GM12878 (cell line): ENCODE results near the gene ZPR1. TPM values are rescaled to one million over a fixed set of nuclear protein-coding genes. Genes with fewer than 3 reads are reported as not detected.

Experiments used
- ASH2L ChIP-seq: fragments of 300-600, 200-600 bp; sonication (generic); IDR thresholded peaks from 2 replicates; pipeline ENCODE4 v1.6.1; 2017; ENCODE audit warnings: low read depth, mild to moderate bottlenecking, borderline replicate concordance
- FOXM1 ChIP-seq: IDR thresholded peaks from 2 replicates; pipeline ENCODE4 v1.6.1; 2012; ENCODE audit warnings: low read depth, mild to moderate bottlenecking, inconsistent platforms, low read length, moderate library complexity
- KAT2A ChIP-seq: conservative IDR thresholded peaks from 2 replicates; pipeline ENCODE4 v1.6.1; 2011; ENCODE audit warnings: low read depth, low read length; ENCODE audit not compliant: control insufficient read depth
- LARP7 ChIP-seq: fragments of 450-650 bp; IDR thresholded peaks from 2 replicates; pipeline ENCODE4 v1.6.1; 2017; ENCODE audit warnings: mild to moderate bottlenecking
- MTA2 ChIP-seq: fragments of 450-650 bp; IDR thresholded peaks from 2 replicates; pipeline ENCODE4 v1.6.1; 2016; ENCODE audit warnings: low read depth, mild to moderate bottlenecking, moderate library complexity
- MXI1 ChIP-seq: fragments of 150-350 bp; IDR thresholded peaks from 2 replicates; pipeline ENCODE4 v1.6.1; 2011; ENCODE audit warnings: low read depth, mild to moderate bottlenecking, inconsistent platforms, low read length, improper control_type of control experiment
- POLR2AphosphoS5 ChIP-seq: IDR thresholded peaks from 2 replicates; pipeline ENCODE4 v1.6.1; 2011; ENCODE audit warnings: mild to moderate bottlenecking, low read length, inconsistent platforms
- RAD21 ChIP-seq: IDR thresholded peaks from 2 replicates; pipeline ENCODE4 v1.6.1; 2011; ENCODE audit warnings: mild to moderate bottlenecking, low read depth, low read length, moderate library complexity; ENCODE audit not compliant: insufficient read depth
- SMC3 ChIP-seq: IDR thresholded peaks from 2 replicates; pipeline ENCODE4 v1.6.1; 2011; ENCODE audit warnings: low read length, improper control_type of control experiment, borderline replicate concordance
- SREBF2 ChIP-seq: IDR thresholded peaks from 2 replicates; pipeline ENCODE4 v1.6.1; 2012; ENCODE audit warnings: mild to moderate bottlenecking, low read length
- TAF1 ChIP-seq: IDR thresholded peaks from 2 replicates; pipeline ENCODE4 v1.6.1; 2011; ENCODE audit warnings: mild to moderate bottlenecking, low read depth, low read length, borderline replicate concordance
- TCF3 ChIP-seq: IDR thresholded peaks from 2 replicates; pipeline ENCODE4 v1.6.1; 2012; ENCODE audit warnings: low read depth, mild to moderate bottlenecking, low read length, borderline replicate concordance; ENCODE audit not compliant: insufficient read depth
- polyA plus RNA-seq, 11 experiments: library from polyadenylated mRNA; depleted of rRNA in 4 of 11; unstranded in 6 of 11; stranded (reverse) in 5 of 11; fragments of >200 nt; fragmentation: Nextera tagmentation in 4 of 11; fragmentation: Illumina TruSeq in 1 of 11; extraction: Ambion mirVana in 4 of 11; extraction: Trizol in 1 of 11; gene quantifications; 1 replicate in 1 of 11; 2 replicates in 10 of 11; pipeline versions ENCODE4 v1.2.1 to v1.2.3, GENCODE V29; 2011 to 2016; ENCODE audit warnings: inconsistent platforms in 2 of 11, missing spikeins in 2 of 11, low read depth in 1 of 11
- total RNA-seq, 4 experiments: library from RNA; depleted of rRNA in 3 of 4; stranded (reverse); fragments of >200 nt in 3 of 4; fragmentation: Illumina TruSeq in 1 of 4; extraction: Trizol in 1 of 4; gene quantifications; 2 replicates each; pipeline versions ENCODE4 v1.2.1 to v1.2.3, GENCODE V29; 2013 to 2021
- TF ChIP-seq, protein P1 (sequence below): fragments of 450-650 bp; IDR thresholded peaks from 2 replicates; pipeline ENCODE4 v1.6.1; 2016; ENCODE audit warnings: mild to moderate bottlenecking
- TF ChIP-seq, protein P2 (sequence below): fragments of 450-650 bp; IDR thresholded peaks from 2 replicates; pipeline ENCODE4 v1.6.1; 2017; ENCODE audit warnings: mild to moderate bottlenecking, low read depth, inconsistent platforms; ENCODE audit not compliant: poor library complexity, severe bottlenecking
- TF ChIP-seq, protein P3 (sequence below): IDR thresholded peaks from 2 replicates; pipeline ENCODE4 v1.6.1; 2011; ENCODE audit warnings: low read depth, low read length, improper control_type of control experiment, borderline replicate concordance
- TF ChIP-seq, protein P4 (sequence below): fragments of 450-650 bp; IDR thresholded peaks from 2 replicates; pipeline ENCODE4 v1.6.1; 2017; ENCODE audit warnings: mild to moderate bottlenecking, moderate library complexity
- TF ChIP-seq, protein P5 (sequence below): fragments of 450-650 bp; IDR thresholded peaks from 2 replicates; pipeline ENCODE4 v1.6.1; 2018; ENCODE audit warnings: borderline replicate concordance, mild to moderate bottlenecking; ENCODE audit not compliant: partially characterized antibody

The ZPR1 gene
- total and polyA plus RNA-seq, 10 of the 15 experiments (the other 5 are each of a cell fraction or from before 2014, with no cell fraction given): 9.3 to 89.7 (median 54.7) TPM

DNA sequence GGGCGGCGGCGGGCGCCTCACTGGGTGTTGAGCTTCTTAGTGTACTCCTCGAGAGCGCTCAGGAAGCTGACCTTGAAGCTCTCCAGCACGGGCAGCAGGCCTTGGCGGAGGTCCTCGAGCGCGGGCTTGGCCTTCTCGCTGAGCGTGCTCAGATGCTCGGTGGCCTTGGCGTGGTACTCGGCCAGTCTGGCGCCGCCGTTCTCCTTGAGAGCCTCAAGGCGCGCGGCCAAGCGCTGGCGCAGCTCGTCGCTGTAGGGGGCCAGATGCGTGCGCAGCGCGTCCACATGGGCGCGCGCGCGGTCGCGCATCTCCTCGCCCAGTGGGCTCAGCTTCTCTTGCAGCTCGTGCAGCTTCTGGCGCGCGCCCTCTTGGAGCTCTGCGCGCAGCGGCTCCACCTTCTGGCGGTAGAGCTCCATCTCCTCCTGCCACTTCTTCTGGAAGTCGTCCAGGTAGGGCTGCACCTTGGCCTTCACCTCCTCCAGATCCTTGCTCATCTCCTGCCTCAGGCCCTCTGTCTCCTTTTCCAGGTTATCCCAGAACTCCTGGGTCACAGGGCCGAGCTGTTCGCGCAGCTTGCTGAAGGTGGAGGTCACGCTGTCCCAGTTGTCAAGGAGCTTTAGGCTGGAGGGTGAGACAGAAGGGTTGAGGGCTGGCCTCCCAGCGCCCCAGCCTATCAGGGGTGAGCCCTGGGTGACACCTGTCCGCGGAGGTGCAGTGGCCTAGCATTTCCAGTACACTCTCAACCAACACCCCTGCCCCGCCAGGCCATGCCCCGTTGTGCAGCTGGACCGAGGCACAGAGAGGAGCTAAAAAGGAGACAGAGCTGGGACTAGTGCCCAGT is 48.2 kb upstream of the ZPR1 start (continued):
- TF ChIP-seq, protein P1, sequence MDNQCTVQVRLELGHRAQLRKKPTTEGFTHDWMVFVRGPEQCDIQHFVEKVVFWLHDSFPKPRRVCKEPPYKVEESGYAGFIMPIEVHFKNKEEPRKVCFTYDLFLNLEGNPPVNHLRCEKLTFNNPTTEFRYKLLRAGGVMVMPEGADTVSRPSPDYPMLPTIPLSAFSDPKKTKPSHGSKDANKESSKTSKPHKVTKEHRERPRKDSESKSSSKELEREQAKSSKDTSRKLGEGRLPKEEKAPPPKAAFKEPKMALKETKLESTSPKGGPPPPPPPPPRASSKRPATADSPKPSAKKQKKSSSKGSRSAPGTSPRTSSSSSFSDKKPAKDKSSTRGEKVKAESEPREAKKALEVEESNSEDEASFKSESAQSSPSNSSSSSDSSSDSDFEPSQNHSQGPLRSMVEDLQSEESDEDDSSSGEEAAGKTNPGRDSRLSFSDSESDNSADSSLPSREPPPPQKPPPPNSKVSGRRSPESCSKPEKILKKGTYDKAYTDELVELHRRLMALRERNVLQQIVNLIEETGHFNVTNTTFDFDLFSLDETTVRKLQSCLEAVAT: no peak
- TF ChIP-seq RAD21 (peak; percentile 60), TCF3 (0 out of 2 replicates have a peak, but pooled peaks have one; percentile 43), POLR2AphosphoS5 (peak; percentile 56; the same call in 1 of the 2 replicates), SREBF2 (no peak), MTA2 (no peak), KAT2A (no peak), LARP7 (no peak; the same call in 1 of the 2 replicates), TAF1 (peak; percentile 45; the same call in 1 of the 2 replicates), ASH2L (no peak), FOXM1 (no peak), SMC3 (peak; percentile 64), MXI1 (peak; percentile 67; the same call in 1 of the 2 replicates)
- TF ChIP-seq, protein P2, sequence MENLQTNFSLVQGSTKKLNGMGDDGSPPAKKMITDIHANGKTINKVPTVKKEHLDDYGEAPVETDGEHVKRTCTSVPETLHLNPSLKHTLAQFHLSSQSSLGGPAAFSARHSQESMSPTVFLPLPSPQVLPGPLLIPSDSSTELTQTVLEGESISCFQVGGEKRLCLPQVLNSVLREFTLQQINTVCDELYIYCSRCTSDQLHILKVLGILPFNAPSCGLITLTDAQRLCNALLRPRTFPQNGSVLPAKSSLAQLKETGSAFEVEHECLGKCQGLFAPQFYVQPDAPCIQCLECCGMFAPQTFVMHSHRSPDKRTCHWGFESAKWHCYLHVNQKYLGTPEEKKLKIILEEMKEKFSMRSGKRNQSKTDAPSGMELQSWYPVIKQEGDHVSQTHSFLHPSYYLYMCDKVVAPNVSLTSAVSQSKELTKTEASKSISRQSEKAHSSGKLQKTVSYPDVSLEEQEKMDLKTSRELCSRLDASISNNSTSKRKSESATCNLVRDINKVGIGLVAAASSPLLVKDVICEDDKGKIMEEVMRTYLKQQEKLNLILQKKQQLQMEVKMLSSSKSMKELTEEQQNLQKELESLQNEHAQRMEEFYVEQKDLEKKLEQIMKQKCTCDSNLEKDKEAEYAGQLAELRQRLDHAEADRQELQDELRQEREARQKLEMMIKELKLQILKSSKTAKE: no peak
- TF ChIP-seq, protein P3, sequence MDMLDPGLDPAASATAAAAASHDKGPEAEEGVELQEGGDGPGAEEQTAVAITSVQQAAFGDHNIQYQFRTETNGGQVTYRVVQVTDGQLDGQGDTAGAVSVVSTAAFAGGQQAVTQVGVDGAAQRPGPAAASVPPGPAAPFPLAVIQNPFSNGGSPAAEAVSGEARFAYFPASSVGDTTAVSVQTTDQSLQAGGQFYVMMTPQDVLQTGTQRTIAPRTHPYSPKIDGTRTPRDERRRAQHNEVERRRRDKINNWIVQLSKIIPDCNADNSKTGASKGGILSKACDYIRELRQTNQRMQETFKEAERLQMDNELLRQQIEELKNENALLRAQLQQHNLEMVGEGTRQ: no peak
- TF ChIP-seq, protein P4, sequence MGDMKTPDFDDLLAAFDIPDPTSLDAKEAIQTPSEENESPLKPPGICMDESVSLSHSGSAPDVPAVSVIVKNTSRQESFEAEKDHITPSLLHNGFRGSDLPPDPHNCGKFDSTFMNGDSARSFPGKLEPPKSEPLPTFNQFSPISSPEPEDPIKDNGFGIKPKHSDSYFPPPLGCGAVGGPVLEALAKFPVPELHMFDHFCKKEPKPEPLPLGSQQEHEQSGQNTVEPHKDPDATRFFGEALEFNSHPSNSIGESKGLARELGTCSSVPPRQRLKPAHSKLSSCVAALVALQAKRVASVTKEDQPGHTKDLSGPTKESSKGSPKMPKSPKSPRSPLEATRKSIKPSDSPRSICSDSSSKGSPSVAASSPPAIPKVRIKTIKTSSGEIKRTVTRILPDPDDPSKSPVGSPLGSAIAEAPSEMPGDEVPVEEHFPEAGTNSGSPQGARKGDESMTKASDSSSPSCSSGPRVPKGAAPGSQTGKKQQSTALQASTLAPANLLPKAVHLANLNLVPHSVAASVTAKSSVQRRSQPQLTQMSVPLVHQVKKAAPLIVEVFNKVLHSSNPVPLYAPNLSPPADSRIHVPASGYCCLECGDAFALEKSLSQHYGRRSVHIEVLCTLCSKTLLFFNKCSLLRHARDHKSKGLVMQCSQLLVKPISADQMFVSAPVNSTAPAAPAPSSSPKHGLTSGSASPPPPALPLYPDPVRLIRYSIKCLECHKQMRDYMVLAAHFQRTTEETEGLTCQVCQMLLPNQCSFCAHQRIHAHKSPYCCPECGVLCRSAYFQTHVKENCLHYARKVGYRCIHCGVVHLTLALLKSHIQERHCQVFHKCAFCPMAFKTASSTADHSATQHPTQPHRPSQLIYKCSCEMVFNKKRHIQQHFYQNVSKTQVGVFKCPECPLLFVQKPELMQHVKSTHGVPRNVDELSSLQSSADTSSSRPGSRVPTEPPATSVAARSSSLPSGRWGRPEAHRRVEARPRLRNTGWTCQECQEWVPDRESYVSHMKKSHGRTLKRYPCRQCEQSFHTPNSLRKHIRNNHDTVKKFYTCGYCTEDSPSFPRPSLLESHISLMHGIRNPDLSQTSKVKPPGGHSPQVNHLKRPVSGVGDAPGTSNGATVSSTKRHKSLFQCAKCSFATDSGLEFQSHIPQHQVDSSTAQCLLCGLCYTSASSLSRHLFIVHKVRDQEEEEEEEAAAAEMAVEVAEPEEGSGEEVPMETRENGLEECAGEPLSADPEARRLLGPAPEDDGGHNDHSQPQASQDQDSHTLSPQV: no peak
- TF ChIP-seq, protein P5, sequence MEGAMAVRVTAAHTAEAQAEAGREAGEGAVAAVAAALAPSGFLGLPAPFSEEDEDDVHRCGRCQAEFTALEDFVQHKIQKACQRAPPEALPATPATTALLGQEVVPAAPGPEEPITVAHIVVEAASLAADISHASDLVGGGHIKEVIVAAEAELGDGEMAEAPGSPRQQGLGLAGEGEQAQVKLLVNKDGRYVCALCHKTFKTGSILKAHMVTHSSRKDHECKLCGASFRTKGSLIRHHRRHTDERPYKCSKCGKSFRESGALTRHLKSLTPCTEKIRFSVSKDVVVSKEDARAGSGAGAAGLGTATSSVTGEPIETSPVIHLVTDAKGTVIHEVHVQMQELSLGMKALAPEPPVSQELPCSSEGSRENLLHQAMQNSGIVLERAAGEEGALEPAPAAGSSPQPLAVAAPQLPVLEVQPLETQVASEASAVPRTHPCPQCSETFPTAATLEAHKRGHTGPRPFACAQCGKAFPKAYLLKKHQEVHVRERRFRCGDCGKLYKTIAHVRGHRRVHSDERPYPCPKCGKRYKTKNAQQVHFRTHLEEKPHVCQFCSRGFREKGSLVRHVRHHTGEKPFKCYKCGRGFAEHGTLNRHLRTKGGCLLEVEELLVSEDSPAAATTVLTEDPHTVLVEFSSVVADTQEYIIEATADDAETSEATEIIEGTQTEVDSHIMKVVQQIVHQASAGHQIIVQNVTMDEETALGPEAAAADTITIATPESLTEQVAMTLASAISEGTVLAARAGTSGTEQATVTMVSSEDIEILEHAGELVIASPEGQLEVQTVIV: no peak
